Measurements from ENCODE around the gene RALY.

- TF ChIP-seq CTCF (conservative IDR thresholded peaks at IDR 0.05) (no peak), ZFX (IDR thresholded peaks at IDR 0.05) (no peak)
These were observed 54.2 kb downstream of the RALY start for GRCh38 chr20:34047917-34048316.

Measured in C4-2B (cell line).